GM23338 (cell line): ENCODE results near the gene UTP3. TPM values are rescaled to one million over a fixed set of nuclear protein-coding genes. Genes with fewer than 3 reads are reported as not detected.
"Not testable (repeated sequence)": the region's sequence is repeated elsewhere in the genome, so short reads cannot be mapped to it uniquely, and the experiment has no call there.

Source experiments
- ATAC-seq: fragments of 200-7000 bp; cut with Tn5 transposase; 3 replicates; pipeline ENCODE4 v1.9.1; 2020
- DNase-seq: peaks from one replicate; pipeline ENCODE4 v3.0.0-alpha.2; 2015; ENCODE audit warnings: low spot score
- H2AFZ ChIP-seq: fragments of 200-600 bp; sonication (generic); 2 replicates; pipeline ENCODE4 v1.8.0; 2016; ENCODE audit warnings: antibody characterized with exemption, mild to moderate bottlenecking, moderate library complexity
- H3F3A ChIP-seq: fragments of 200-600 bp; sonication (generic); replicated peaks from 2 replicates; pipeline ENCODE4 v1.8.0; 2017; ENCODE audit warnings: antibody characterized with exemption, mixed run types, low read depth
- H3K27ac ChIP-seq: fragments of 200-600 bp; sonication (generic); 2 replicates; pipeline ENCODE4 v1.6.1; 2016; ENCODE audit warnings: low read depth
- H3K27me3 ChIP-seq: fragments of 200-600 bp; sonication (generic); 2 replicates; pipeline ENCODE4 v1.8.0; 2016; ENCODE audit warnings: mild to moderate bottlenecking, mixed run types, moderate library complexity; ENCODE audit not compliant: insufficient read depth
- H3K36me3 ChIP-seq: fragments of 200-600 bp; sonication (generic); 2 replicates; pipeline ENCODE4 v1.8.0; 2016; ENCODE audit warnings: mild to moderate bottlenecking; ENCODE audit not compliant: insufficient read depth
- H3K4me1 ChIP-seq: fragments of 200-600 bp; sonication (generic); 2 replicates; pipeline ENCODE4 v1.8.0; 2016; ENCODE audit warnings: mild to moderate bottlenecking, moderate library complexity; ENCODE audit not compliant: insufficient read depth
- H3K4me2 ChIP-seq: fragments of 200-600 bp; sonication (generic); 2 replicates; pipeline ENCODE4 v1.7.1; 2017; ENCODE audit warnings: mixed run types
- H3K4me3 ChIP-seq: fragments of 200-600 bp; sonication (generic); 2 replicates; pipeline ENCODE4 v1.6.1; 2016; ENCODE audit warnings: mixed run types
- H3K79me2 ChIP-seq: fragments of 200-600 bp; sonication (generic); replicated peaks from 2 replicates; pipeline ENCODE4 v1.8.0; 2017; ENCODE audit warnings: mild to moderate bottlenecking; ENCODE audit not compliant: insufficient read depth
- H3K9me2 ChIP-seq: fragments of 200-600 bp; sonication (generic); 2 replicates; pipeline ENCODE4 v1.8.0; 2017; ENCODE audit not compliant: insufficient read depth
- H4K20me1 ChIP-seq: fragments of 200-600 bp; sonication (generic); replicated peaks from 2 replicates; pipeline ENCODE4 v1.8.0; 2017; ENCODE audit warnings: mild to moderate bottlenecking; ENCODE audit not compliant: insufficient read depth
- H3K27ac Mint-ChIP-seq: 2 replicates; pipeline ENCODE4 v1.8.0; 2020; ENCODE audit warnings: inconsistent platforms, mild to moderate bottlenecking, moderate library complexity, mixed read lengths
- H3K27me3 Mint-ChIP-seq: 3 replicates; pipeline ENCODE4 v1.8.0; 2022; ENCODE audit warnings: low read depth, mild to moderate bottlenecking, moderate library complexity, mixed read lengths, inconsistent platforms; ENCODE audit not compliant: insufficient read depth, poor library complexity
- H3K36me3 Mint-ChIP-seq: 3 replicates; pipeline ENCODE4 v1.8.0; 2021; ENCODE audit warnings: low read depth, mild to moderate bottlenecking, inconsistent platforms, moderate library complexity, mixed read lengths
- H3K4me1 Mint-ChIP-seq: 3 replicates; pipeline ENCODE4 v1.8.0; 2020; ENCODE audit warnings: mild to moderate bottlenecking, inconsistent platforms, mixed read lengths
- H3K4me3 Mint-ChIP-seq: 3 replicates; pipeline ENCODE4 v1.8.0; 2021; ENCODE audit warnings: moderate library complexity, mild to moderate bottlenecking, inconsistent platforms, mixed read lengths
- H3K9me3 Mint-ChIP-seq: 3 replicates; pipeline ENCODE4 v1.8.0; 2020; ENCODE audit warnings: moderate library complexity, mild to moderate bottlenecking, inconsistent platforms, mixed read lengths
- CREB1 ChIP-seq: fragments of 250-450 bp; sonication (Bioruptor Pico); IDR thresholded peaks from 2 replicates; pipeline ENCODE4 v1.5.0; 2020; ENCODE audit warnings: low read depth, mild to moderate bottlenecking, moderate library complexity
- EZH2 ChIP-seq: fragments of 200-600 bp; sonication (generic); IDR thresholded peaks from one replicate; pipeline ENCODE4 v1.8.0; 2017; ENCODE audit warnings: antibody characterized with exemption, mild to moderate bottlenecking, low read depth; ENCODE audit not compliant: unreplicated experiment
- EZH2phosphoT487 ChIP-seq: fragments of 200-600 bp; sonication (generic); IDR thresholded peaks from one replicate; pipeline ENCODE4 v1.8.1; 2018; ENCODE audit warnings: antibody characterized with exemption; ENCODE audit not compliant: unreplicated experiment
- JUNB ChIP-seq: IDR thresholded peaks from one replicate; pipeline ENCODE4 v1.6.1; 2016; ENCODE audit warnings: antibody characterized with exemption; ENCODE audit not compliant: unreplicated experiment
- POLR2AphosphoS5 ChIP-seq: IDR thresholded peaks from 2 replicates; pipeline ENCODE4 v1.6.1; 2016; ENCODE audit warnings: antibody characterized with exemption, low read depth
- STAT1 ChIP-seq: IDR thresholded peaks from one replicate; pipeline ENCODE4 v1.6.1; 2016; ENCODE audit warnings: antibody characterized with exemption; ENCODE audit not compliant: unreplicated experiment
- ZNF114 ChIP-seq: fragments of 250-450 bp; sonication (Bioruptor Pico); IDR thresholded peaks from 2 replicates; pipeline ENCODE4 v1.5.0; 2020; ENCODE audit warnings: mild to moderate bottlenecking, moderate library complexity
- ZNF331 ChIP-seq: fragments of 250-450 bp; sonication (Bioruptor Pico); IDR thresholded peaks from 2 replicates; pipeline ENCODE4 v1.5.0; 2020; ENCODE audit warnings: low read depth, mild to moderate bottlenecking, moderate library complexity
- polyA plus RNA-seq: library from polyadenylated mRNA; unstranded; fragments of >200 nt; fragmentation: Nextera tagmentation; extraction: Ambion mirVana; gene quantifications from 2 replicates; pipeline ENCODE4 v1.2.1, GENCODE V29; 2016
- total RNA-seq: library from RNA; depleted of rRNA; stranded (reverse); fragments of >200 nt; shearing (Covaris generic); gene quantifications from 2 replicates; pipeline ENCODE4 v1.2.3, GENCODE V29; 2014
- TF ChIP-seq, protein P1 (sequence below), 2 experiments: fragments of 200-600 bp in 1 of 2; sonication (generic) in 1 of 2; conservative IDR thresholded peaks; 2 replicates each; pipeline versions ENCODE4 v1.5.1 to v1.6.1; 2016 to 2017; ENCODE audit warnings: antibody characterized with exemption in 2 of 2, low read depth in 2 of 2, mild to moderate bottlenecking in 2 of 2, moderate library complexity in 1 of 2
- TF ChIP-seq, protein P2 (sequence below): fragments of 250-450 bp; sonication (Bioruptor Pico); IDR thresholded peaks from 2 replicates; pipeline ENCODE4 v1.5.0; 2020; ENCODE audit warnings: mild to moderate bottlenecking, moderate library complexity

Gene UTP3
- total and polyA plus RNA-seq, 2 experiments from 2014 or later: 36.9 to 44.3 TPM

- TF ChIP-seq JUNB (no peak), STAT1 (no peak), POLR2AphosphoS5 (no peak)
- no peak for ATAC-seq
- H3K27ac Mint-ChIP-seq: no peak overlapping the region
Observed at GRCh38 chr4:70681704-70682103, 6.6 kb upstream of the UTP3 start.

DNA sequence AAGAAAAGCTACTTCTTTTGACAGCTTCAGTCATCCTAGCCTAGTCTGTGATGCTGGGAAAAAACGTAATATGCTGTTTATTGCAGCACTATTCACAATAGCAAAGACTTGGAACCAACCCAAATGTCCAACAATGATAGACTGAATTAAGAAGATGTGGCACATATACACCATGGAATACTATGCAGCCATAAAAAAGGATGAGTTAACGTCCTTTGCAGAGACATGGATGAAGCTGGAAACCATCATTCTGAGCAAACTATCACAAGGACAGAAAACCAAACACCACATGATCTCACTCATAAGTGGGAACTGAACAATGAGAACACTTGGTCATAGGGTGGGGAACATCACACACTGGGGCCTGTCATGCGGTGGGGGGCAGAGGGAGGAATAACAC lies 6.2 kb upstream of the UTP3 start:
- H3K36me3 ChIP-seq, DNase-seq, H3K79me2 ChIP-seq, H3K27ac Mint-ChIP-seq, H3K9me2 ChIP-seq, H3K36me3 Mint-ChIP-seq, H3K4me1 ChIP-seq, H2AFZ ChIP-seq, H3K9me3 Mint-ChIP-seq, H3K4me3 Mint-ChIP-seq, H3K27ac ChIP-seq, H3K4me1 Mint-ChIP-seq, ATAC-seq, H4K20me1 ChIP-seq, H3F3A ChIP-seq, H3K27me3 ChIP-seq, H3K4me3 ChIP-seq, H3K27me3 Mint-ChIP-seq, H3K4me2 ChIP-seq: not testable (repeated sequence)

More at GRCh38 chr4:70681704-70682103, 6.6 kb upstream of the UTP3 start:
- no peak for DNase-seq
- Histone ChIP-seq H3K36me3 (no peaks in the 10 kb centered on the region), H3K9me2 (no peaks in the 10 kb centered on the region), H3F3A (no peaks in the 10 kb centered on the region), H3K79me2 (no peaks in the 10 kb centered on the region), H3K4me1 (no peaks in the 10 kb centered on the region), H3K27me3 (no peaks in the 10 kb centered on the region), H3K4me3 (no peak overlapping the region), H2AFZ (no peak overlapping the region), H3K4me2 (no peak overlapping the region), H4K20me1 (no peaks in the 10 kb centered on the region), H3K27ac (no peak overlapping the region)
- H3K27me3 Mint-ChIP-seq: no peaks in the 10 kb centered on the region
- H3K9me3 Mint-ChIP-seq: no peaks in the 10 kb centered on the region
- no peaks in the 10 kb centered on the region for H3K4me1 Mint-ChIP-seq
- H3K36me3 Mint-ChIP-seq: no peaks in the 10 kb centered on the region
- H3K4me3 Mint-ChIP-seq: no peak overlapping the region

DNA sequence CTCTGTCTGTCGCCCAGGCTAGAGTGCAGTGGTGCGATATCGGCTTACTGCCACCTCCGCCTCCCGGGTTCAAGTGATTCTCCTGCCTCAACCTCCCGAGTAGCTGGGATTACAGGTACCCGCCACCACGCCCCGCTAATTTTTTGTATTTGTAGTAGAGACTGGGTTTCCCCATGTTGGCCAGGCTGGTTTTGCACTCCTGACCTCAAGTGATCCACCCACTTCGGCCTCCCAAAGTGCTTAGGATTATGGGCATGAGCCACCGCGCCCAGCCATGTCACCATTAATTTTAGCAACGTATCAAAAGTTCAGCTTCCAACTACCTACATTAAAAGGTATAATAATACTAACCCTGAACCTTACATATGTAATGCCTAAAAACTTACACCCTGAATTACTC lies 940 bp upstream of the UTP3 start:
- Mint-ChIP-seq H3K4me3 (peak overlapping the region; percentile 99), H3K9me3 (no peaks in the 10 kb centered on the region; the same call in 2 of the 3 replicates), H3K36me3 (peaks cover 31% of the 10 kb centered on the region), H3K4me1 (peaks cover 15% of the 10 kb centered on the region), H3K27ac (peak overlapping the region; percentile 97), H3K27me3 (peaks cover 16% of the 10 kb centered on the region)
- Histone ChIP-seq H3K4me1 (peaks cover 13% of the 10 kb centered on the region; the same call in 1 of the 2 replicates), H4K20me1 (peaks cover 29% of the 10 kb centered on the region), H2AFZ (peak overlapping the region; percentile 92), H3K79me2 (peaks cover 37% of the 10 kb centered on the region), H3K4me2 (peak overlapping the region; percentile 87), H3K4me3 (peak overlapping the region; percentile 92), H3K9me2 (no peaks in the 10 kb centered on the region), H3F3A (0 out of 2 replicates have a peak, but pooled peaks cover 3% of the 10 kb centered on the region), H3K27me3 (no peaks in the 10 kb centered on the region), H3K36me3 (no peaks in the 10 kb centered on the region), H3K27ac (peak overlapping the region; percentile 95)
- ATAC-seq: no peak
- DNase-seq: no peak
- TF ChIP-seq JUNB (no peak), ZNF331 (CRISPR knock-in tag) (no peak), CREB1 (CRISPR knock-in tag) (no peak), EZH2phosphoT487 (no peak), EZH2 (no peak), ZNF114 (CRISPR knock-in tag) (no peak), STAT1 (no peak), POLR2AphosphoS5 (no peak)
- TF ChIP-seq, protein P1, sequence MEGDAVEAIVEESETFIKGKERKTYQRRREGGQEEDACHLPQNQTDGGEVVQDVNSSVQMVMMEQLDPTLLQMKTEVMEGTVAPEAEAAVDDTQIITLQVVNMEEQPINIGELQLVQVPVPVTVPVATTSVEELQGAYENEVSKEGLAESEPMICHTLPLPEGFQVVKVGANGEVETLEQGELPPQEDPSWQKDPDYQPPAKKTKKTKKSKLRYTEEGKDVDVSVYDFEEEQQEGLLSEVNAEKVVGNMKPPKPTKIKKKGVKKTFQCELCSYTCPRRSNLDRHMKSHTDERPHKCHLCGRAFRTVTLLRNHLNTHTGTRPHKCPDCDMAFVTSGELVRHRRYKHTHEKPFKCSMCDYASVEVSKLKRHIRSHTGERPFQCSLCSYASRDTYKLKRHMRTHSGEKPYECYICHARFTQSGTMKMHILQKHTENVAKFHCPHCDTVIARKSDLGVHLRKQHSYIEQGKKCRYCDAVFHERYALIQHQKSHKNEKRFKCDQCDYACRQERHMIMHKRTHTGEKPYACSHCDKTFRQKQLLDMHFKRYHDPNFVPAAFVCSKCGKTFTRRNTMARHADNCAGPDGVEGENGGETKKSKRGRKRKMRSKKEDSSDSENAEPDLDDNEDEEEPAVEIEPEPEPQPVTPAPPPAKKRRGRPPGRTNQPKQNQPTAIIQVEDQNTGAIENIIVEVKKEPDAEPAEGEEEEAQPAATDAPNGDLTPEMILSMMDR (conservative IDR thresholded peaks at IDR 0.05; ENCODE audit: low read depth in 2 of 2): no peak
- TF ChIP-seq, protein P2, sequence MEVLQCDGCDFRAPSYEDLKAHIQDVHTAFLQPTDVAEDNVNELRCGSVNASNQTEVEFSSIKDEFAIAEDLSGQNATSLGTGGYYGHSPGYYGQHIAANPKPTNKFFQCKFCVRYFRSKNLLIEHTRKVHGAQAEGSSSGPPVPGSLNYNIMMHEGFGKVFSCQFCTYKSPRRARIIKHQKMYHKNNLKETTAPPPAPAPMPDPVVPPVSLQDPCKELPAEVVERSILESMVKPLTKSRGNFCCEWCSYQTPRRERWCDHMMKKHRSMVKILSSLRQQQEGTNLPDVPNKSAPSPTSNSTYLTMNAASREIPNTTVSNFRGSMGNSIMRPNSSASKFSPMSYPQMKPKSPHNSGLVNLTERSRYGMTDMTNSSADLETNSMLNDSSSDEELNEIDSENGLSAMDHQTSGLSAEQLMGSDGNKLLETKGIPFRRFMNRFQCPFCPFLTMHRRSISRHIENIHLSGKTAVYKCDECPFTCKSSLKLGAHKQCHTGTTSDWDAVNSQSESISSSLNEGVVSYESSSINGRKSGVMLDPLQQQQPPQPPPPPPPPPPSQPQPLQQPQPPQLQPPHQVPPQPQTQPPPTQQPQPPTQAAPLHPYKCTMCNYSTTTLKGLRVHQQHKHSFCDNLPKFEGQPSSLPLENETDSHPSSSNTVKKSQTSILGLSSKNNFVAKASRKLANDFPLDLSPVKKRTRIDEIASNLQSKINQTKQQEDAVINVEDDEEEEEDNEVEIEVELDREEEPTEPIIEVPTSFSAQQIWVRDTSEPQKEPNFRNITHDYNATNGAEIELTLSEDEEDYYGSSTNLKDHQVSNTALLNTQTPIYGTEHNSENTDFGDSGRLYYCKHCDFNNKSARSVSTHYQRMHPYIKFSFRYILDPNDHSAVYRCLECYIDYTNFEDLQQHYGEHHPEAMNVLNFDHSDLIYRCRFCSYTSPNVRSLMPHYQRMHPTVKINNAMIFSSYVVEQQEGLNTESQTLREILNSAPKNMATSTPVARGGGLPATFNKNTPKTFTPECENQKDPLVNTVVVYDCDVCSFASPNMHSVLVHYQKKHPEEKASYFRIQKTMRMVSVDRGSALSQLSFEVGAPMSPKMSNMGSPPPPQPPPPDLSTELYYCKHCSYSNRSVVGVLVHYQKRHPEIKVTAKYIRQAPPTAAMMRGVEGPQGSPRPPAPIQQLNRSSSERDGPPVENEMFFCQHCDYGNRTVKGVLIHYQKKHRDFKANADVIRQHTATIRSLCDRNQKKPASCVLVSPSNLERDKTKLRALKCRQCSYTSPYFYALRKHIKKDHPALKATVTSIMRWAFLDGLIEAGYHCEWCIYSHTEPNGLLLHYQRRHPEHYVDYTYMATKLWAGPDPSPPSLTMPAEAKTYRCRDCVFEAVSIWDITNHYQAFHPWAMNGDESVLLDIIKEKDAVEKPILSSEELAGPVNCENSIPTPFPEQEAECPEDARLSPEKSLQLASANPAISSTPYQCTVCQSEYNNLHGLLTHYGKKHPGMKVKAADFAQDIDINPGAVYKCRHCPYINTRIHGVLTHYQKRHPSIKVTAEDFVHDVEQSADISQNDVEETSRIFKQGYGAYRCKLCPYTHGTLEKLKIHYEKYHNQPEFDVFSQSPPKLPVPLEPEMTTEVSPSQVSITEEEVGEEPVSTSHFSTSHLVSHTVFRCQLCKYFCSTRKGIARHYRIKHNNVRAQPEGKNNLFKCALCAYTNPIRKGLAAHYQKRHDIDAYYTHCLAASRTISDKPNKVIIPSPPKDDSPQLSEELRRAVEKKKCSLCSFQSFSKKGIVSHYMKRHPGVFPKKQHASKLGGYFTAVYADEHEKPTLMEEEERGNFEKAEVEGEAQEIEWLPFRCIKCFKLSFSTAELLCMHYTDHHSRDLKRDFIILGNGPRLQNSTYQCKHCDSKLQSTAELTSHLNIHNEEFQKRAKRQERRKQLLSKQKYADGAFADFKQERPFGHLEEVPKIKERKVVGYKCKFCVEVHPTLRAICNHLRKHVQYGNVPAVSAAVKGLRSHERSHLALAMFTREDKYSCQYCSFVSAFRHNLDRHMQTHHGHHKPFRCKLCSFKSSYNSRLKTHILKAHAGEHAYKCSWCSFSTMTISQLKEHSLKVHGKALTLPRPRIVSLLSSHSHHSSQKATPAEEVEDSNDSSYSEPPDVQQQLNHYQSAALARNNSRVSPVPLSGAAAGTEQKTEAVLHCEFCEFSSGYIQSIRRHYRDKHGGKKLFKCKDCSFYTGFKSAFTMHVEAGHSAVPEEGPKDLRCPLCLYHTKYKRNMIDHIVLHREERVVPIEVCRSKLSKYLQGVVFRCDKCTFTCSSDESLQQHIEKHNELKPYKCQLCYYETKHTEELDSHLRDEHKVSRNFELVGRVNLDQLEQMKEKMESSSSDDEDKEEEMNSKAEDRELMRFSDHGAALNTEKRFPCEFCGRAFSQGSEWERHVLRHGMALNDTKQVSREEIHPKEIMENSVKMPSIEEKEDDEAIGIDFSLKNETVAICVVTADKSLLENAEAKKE (CRISPR knock-in tag): no peak
